HG03342 (cell line): ENCODE data around the gene WNT2.

ENCODE experiments used
- ATAC-seq: cut with Tn5 transposase; IDR thresholded peaks from one replicate; pipeline ENCODE4 v1.9.1; 2021; ENCODE audit warnings: mild to moderate bottlenecking, moderate library complexity; ENCODE audit not compliant: unreplicated experiment

The WNT2 gene

DNA sequence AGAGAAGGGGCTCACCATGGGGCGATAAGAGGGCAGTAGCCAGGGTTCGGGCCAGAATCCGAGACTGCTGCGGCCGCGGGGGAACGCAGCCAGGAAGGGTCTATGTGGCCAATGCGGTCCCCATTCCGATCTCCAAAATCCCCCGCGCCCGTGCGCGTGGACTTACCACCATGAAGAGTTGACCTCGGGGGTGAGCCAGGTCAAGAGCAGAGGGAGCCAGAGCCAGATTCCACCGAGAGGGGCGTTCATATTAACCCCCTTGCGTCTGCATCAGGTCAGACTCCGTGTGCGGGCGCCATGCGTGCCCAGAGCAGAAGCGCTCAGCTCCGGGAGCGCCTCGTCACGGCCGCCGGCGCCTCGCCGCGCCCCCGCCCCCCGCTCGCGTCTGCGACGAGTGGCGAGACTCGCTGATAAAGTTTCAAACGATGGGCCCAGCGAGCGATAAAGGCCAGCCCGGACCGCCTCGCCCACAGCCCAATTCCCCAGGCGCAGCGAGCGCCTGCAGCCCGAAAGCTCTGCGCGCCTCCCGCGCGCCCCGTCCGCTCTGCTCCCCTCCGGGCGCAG lies at the start of gene WNT2:
TSS of gene WNT2 (minus strand) at position 318 of the 564 bp plus-strand sequence. CDS start at position 249, 69 bp downstream.
- no peak for ATAC-seq

DNA sequence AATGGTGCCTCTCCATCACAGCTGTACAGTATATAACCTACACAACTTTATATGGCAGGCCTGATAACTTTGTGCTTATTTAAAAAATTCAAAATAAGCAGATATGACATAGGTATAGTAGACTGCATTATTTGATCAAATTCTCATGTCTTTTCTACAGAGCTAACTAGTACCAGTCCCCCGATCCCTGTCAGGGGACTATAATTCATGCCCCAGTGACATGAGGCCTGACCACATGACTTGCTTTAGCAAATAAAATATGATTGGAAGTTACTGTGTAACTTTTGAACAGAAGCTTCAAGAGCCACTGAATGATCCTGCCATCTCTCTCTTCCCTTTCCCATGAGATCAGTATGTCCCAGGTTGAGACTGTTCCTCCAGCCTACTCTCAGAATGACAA lies 49.2 kb upstream of the WNT2 start:
- no peak for ATAC-seq

DNA sequence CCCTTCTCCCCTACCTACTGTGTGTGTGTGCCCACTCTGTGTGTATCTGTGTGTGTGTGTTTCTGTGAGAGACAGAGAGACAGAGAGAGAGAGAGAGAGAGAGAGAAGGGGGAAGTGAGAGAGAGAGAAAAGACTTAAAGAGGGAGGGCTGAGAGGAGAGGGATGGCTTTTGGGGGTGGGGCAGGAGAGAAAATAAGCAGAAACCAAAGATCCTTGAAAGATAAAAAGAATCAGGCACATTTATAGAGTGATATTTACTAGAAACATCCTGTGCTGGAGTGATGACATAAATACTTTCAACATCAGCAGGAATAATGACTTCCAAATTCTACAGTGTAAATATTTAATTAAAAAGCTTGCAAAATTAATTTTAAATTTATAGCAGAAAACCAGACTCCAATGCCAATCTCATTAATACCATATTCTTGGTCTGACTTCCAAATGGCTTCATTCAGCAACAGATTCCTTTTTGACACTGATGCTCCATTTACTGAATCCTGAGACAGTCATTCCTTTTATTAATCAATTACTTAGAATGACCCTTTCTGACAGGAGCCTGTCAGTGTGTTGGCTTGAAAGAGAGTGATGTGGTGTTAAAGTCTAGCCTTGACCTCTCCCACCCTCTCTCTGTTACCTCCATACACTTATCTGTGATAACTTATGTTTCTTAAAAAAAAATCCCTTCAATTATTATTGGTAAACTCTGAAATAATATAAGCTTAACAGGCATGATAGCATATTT lies 41.7 kb upstream of the WNT2 start:
- ATAC-seq = no peak

DNA sequence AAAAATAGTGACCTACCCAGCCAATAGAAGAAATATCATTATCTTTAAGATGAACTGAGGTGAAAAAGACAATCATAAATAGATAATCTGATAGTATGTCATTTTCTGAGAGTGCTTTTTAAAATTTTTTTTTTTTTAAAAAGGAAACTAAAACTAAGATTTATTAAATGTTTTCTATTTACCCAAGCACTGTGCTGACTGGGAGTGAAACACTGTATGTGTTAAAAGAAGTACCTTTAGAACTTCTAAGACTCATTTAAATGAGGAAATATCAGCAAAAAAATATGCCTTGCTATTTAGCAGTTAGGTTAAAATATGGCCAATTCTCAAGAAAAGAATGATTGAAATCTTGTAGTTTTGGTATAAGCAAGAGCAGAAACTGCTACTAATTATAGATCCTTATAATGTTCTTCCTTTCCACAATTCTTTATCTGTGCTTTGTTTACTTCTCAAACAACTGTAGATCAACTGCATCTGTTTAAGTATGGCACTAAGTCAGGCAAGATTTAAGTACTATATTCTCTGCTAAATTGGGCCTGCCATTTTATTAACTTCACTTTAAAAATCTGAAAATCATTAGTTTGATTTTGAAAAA lies 39.5 kb upstream of the WNT2 start:
- peak; percentile 57 for ATAC-seq

DNA sequence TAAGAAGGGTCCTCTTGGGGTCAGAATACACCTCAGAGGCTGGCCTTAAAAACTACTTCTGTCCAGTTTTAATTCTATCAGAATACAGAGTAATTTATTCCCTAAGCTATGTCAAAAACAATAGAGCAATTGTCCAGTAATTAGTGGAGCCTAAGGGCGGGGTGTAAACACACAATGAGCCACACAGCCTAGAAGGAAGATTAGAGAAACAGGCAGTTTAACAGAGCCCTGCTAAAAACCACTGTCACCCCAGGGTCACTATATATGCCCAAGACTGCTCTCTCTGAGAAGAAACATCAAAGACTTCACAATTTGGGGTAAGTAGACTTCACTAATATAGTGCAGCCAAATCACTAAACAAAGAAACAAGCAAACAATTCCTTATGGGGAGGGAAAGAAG lies 27.2 kb upstream of the WNT2 start:
- ATAC-seq = no peak

DNA sequence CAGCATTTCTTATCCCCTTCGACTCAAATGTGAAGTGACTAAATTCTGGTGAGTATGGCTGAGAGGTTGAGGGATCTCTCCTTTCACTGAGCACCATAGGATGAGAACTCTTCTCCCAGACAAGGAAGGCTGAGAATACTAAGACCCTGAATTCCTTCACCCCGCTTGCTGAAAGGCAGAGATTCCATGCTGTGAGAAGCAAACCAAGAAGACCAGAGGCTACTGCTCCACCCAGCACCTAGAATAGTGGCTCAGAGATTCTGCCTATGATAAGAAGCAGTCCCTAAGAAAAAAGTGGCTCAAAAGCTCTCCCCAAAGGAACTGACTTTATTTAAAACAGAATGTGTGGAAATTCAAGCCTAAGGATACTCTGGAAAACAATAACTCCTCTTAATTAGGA lies 26.7 kb upstream of the WNT2 start:
- no peak for ATAC-seq

DNA sequence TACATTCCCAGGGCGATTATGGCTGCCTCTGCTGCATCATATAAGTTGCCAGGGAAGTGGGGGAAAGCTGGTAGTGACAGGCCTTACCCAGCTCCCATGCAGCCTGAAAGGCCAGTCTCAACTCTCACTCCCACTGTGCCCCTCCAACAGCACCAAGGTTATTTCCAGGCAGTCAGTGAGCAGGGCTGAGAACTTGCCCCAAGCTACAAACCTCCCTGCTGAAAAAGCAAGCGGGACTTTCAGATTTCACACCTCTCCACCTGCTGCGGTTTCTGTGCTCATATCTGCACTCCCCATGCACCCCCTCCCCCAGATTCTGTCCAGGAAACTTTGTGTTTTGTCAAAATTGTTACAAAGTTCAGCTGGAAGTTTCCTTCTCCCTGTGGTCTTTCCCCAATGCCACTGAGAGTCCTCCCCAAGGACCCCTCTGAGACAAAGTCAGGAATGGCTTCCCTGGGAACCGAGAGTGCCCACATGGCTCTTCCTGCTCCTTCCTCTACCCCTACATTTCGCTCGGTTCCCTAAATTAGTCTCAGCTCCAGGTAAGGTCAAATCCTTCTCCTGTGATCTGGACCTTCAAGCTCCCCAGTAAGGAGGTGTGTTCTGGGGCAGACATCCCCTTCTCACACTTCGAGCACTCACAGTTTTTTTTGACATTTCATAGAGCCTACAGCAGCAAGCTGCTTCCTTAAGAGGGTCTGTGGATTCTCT lies 25.3 kb upstream of the WNT2 start:
- peak; percentile 91 for ATAC-seq

DNA sequence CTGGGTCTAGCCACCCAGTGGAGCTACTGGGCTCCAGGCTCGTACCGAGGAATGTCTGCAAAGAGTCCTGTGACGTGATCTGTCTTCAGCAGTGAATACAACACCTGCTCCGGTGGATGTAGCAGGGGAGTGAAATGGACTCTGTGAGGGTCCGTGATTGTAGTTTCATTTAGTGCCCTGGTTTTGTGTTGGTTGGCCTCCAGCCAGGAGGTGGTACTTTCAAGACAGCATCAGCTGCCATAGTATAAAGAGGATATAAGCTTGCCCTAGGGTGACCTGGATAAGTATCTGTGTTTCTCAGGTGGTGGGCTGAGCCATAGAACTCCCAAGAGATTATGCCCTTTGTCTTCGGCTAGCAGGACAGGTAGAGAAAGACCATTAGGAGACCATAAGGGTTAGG lies 24.6 kb upstream of the WNT2 start:
- peak; percentile 27 for ATAC-seq

DNA sequence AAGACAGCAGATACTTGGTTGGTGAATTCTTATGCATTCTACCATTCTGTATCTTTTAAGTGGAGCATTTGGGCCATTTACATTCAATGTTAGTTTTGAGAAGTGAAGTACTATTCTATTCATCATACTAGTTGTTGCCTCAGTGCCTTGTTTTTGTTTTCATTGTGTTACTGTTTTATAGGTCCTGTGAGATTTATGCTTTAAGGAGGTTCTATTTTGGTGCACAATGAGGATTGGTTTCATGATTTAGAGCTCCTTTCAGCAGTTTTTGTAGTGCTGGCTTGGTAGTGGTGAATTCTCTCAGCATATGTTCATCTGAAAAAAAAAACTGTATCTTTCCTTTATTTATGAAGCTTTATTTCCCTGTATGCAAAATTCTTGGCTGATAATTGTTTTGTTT lies 23.3 kb upstream of the WNT2 start:
- ATAC-seq = no peak

DNA sequence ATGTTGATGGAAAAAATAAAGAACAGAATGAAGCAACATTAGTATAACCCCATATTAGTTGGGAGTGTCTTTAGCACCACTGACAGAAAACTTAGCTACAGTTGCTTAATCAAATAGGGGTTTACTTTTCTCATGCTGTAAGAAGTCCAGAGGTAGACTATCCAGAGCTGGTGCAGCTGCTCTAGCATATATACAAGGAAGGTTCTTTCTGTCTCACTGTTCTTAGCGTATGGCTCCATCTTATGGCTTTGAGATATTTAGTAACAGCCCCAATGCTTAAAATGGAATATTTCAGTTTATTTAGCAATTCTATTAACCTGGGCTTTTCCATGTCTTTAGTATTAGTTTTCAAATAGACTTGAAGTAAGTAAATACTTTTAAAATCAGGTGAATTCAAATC lies 15.2 kb upstream of the WNT2 start:
- no peak for ATAC-seq

DNA sequence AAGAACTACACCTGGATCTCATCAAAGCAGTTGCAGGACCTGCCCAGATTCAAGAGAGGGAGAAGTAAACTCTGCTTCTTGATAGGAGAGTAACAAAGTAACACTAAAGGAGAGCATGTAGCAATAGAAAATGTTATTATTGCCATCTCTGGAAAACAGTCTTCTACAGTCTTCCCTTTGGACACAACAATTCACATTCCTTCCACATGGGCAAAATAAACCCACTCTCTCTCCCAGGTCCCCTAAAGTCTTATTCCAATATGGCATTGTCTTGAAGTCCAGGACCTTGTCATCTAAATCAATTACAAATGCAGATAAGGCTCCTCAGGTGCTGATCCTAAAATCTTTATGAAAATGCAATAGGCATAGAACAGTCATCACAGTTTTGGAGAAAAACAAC lies 10.3 kb upstream of the WNT2 start:
- no peak for ATAC-seq

DNA sequence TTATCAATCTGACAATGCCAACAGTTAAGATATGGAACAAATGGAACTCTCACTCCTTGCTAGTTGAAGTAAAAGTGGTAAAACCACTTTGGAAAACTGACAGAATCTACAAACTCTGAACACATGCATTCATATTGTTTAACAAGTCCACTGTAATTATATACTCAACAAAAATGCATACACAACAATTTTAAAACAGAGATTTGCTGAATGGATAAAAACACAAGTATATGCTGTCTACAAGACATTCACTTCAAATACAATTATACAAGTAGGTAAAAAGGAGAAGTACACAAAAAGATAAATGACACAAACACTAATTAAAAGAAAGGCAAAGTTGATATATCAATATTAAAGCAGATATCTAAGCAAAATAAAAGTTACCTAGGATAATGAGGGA lies 9.2 kb upstream of the WNT2 start:
- ATAC-seq = no peak

DNA sequence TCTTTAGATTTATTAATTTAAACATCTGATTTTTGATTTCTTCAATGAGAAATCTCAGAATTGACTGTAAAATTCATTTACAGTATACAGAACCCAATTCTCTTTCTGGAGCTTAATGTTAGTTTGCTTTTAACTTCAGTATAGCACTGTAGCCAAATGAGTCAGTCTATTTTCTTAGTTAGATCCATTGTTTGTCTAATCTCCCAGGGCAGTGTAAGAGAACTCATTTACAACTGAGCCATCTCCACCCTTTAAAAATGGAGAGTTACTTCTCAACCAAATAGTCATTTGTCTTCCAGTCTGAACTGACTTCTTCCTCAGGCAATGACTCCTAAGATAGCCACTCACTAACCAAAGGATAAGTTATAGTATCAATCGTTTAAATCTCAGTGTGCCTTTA lies 3.0 kb upstream of the WNT2 start:
- ATAC-seq = no peak

DNA sequence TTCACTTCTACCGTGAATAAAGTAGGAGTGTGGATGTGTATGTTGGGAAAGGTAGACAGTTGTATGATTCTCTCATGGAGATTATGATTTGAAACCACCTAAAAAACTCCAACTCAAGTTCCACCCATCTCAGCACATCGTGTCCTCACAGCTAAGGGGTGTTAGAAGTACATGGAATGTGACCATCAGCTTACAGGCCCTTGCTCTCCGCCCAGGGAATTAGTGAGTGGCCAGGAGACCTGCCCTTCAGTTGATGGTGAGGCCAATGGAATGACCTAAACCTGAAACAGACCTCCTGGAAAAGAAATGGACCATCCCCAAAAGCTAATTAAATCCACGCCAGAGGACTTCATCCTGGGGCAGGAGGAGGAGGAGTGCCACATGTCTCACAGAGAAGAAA lies 2.1 kb upstream of the WNT2 start:
- no peak for ATAC-seq

DNA sequence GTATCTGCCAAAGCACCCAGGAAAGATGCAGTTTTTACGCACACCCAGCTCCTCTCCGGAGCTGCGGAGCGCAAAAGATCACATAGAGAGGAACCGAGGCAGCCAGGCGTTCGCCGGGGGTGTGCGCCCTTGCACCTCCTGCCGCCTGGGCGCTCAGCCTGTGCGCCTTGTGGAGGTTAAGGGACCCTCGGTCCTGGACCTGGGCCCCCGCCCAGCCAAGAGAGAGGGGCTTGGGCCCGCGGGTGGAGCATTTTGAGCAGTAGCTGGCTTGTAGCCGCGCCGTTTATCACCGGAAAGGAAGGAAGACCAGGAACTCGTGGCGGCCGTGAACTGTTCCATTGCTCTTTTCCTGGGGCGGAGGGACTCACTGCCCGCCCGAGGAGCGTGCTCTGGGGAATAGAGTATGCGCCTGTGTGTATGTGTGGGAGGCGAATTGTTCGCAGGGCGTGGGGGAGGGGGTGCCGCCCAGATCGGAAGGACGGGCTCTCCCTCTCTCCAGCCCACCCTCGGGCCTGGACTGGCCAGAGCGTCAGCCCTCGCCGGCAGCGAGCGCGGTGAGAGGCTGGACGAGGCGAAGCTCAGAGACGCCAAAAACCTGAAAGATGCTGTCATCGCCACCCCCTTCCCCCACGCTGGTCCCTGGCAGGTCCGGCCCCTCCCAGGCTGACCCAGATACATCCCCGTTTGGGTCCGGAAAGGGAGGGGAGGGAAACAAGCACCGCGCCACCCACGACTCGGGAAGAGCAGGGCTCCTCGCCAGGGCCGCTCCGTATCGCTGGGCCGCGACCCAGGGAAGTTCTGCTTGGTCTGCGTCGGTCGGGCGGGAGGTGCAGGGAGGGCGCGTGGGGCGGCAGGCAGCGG lies 1.2 kb upstream of the WNT2 start:
- ATAC-seq = no peak

DNA sequence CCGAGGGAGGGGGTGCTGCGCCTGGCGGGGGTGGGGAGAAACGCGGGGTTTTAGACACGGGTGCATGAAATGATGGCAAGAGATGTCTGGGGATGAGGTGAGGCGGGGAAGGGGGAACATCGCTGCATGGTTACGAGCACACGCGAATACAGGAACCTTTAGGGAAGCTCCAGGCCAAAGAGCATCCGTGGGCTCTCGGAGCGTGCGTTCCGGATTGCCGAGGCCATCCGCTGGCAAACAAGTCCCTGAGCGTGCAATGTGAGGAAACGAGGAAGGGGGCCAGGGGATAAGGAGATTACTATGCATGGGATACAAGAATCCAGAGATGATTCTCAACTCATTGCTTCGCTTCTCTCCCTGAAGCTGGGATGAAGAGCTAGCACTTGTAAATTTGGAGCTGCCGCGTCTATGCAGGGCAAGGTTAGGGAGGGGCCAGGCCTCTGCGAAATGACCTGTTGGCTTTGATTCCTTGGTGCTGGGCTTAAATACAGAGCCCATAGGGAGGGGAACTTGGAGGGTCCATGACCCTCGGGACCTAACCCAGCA lies 520 bp upstream of the WNT2 start:
- no peak for ATAC-seq

DNA sequence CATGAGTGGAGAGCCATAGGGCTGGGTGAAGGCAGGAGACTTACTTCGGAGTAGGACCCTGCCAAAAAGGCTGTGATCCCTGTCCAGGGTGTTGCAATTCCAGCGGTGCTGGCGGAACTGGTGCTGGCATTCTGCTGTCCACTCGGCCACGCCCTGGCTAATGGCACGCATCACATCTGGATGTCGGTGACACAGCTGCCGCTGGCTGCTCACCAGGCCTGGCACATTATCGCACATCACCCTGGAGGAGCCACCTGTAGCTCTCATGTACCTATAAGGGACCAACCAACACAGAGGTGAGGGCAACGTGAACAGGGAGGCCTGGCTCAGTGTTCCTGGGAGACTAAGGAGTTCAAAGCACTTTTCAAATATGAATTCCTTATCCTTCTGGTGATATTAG lies 2.3 kb downstream of the WNT2 start:
- ATAC-seq = no peak

DNA sequence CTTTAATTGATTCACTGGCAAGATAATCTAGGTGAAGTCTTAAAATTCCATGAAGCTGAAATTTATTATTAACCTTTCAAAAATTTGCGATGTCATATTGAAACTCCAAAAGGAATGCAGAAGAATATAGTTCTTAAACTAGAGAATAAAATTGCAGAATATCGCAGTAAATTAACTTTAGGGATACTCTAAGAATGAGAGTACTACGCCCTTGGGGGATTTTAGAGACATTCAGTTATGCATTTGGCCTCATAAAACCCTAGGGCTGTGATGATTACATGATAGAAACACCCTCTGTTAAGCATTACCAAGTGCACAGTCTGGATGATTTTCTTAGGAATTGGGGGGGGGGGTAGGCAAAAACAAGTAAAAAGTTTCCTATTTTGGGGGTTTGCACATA lies 3.7 kb downstream of the WNT2 start:
- no peak for ATAC-seq

DNA sequence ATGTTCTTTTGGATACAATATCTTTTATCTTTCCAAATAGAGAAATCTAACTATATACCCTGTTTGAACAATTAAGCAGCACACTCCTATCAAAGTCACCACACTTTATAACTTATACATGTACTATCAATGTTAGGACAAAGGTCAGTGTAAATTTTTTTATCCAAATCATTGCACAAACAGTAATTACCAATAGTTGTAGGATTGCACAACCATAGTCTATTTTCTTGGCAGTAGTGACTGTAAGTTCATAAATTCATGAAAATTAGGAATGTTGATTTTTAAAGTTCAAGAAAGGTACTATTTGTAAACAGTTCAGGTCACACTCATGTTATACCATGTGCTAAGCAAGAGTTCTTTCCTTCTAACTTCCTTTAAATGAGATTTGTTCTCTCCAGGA lies 9.3 kb downstream of the WNT2 start:
- no peak for ATAC-seq
